Left ventricle myocardium inferior (tissue), 1 donor: Measurements from ENCODE around the gene EIF5AL1. TPM values are rescaled to one million over a fixed set of nuclear protein-coding genes. Genes with fewer than 3 reads are reported as not detected.

Experiments used
- DNase-seq: peaks from one replicate; pipeline ENCODE4 v3.0.0-alpha.2; 2020
- H3K27ac ChIP-seq: fragments of 200-600 bp; replicated peaks from 2 replicates; pipeline ENCODE4 v1.8.0; 2021
- H3K27me3 ChIP-seq: fragments of 200-600 bp; 2 replicates; pipeline ENCODE4 v1.8.0; 2021; ENCODE audit warnings: low read depth
- H3K36me3 ChIP-seq: fragments of 200-600 bp; 2 replicates; pipeline ENCODE4 v1.8.0; 2021
- H3K4me1 ChIP-seq: fragments of 200-600 bp; 2 replicates; pipeline ENCODE4 v1.8.0; 2021
- H3K4me3 ChIP-seq: fragments of 200-600 bp; 2 replicates; pipeline ENCODE4 v1.8.0; 2021; ENCODE audit warnings: mild to moderate bottlenecking, moderate library complexity
- H3K9me3 ChIP-seq: fragments of 200-600 bp; replicated peaks from 2 replicates; pipeline ENCODE4 v1.8.0; 2021
- CTCF ChIP-seq: fragments of 200-600 bp; IDR thresholded peaks from 2 replicates; pipeline ENCODE4 v1.8.0; 2021; ENCODE audit warnings: antibody characterized with exemption, mild to moderate bottlenecking, borderline replicate concordance
- intact Hi-C: fragments of 100-400 bp; cut with micrococcal nuclease; formaldehyde crosslinking; loops from one replicate; pipeline ENCODE4 v1.11.0; 2022
- total RNA-seq: library from RNA; stranded (reverse); fragmentation: NEBNext Ultra II Directional; extraction: Animal tissue kit (Norgen Biotek cat#: 25700); gene quantifications from one replicate; pipeline ENCODE4 v1.2.1, GENCODE V29; 2021
- donor health status: DM: no; HTN: yes; CAD: no; lungs with severe emphysema.

The EIF5AL1 gene
- total RNA-seq, 1 donor from 2014 or later, result 0.05 TPM

GRCh38 chr10:79482304-79482703 lies 30.0 kb upstream of the EIF5AL1 start:
- DNase-seq, result no peak
- H3K4me3 ChIP-seq, result no peak overlapping the region
- intact Hi-C loops, result no loop called here
- peak overlapping the region; percentile 74 for H3K27ac ChIP-seq
- H3K9me3 ChIP-seq, result no peaks in the 10 kb centered on the region
- no peak for TF ChIP-seq CTCF
- H3K36me3 ChIP-seq, result no peaks in the 10 kb centered on the region
- H3K27me3 ChIP-seq, result no peaks in the 10 kb centered on the region
- H3K4me1 ChIP-seq, result peaks cover 18% of the 10 kb centered on the region

GRCh38 chr10:79482741-79483140 lies 29.6 kb upstream of the EIF5AL1 start:
- intact Hi-C loops, result no loop called here
- TF ChIP-seq CTCF, result no peak
- no peak for DNase-seq
- peaks cover 22% of the 10 kb centered on the region for H3K4me1 ChIP-seq
- H3K4me3 ChIP-seq, result no peak overlapping the region
- H3K27ac ChIP-seq, result peak overlapping the region; percentile 74
- H3K9me3 ChIP-seq, result no peaks in the 10 kb centered on the region
- no peaks in the 10 kb centered on the region for H3K27me3 ChIP-seq
- no peaks in the 10 kb centered on the region for H3K36me3 ChIP-seq

- no peak for DNase-seq
- Histone ChIP-seq H3K9me3 (no peaks in the 10 kb centered on the region), H3K36me3 (no peaks in the 10 kb centered on the region), H3K4me3 (no peak overlapping the region), H3K4me1 (peaks cover 26% of the 10 kb centered on the region), H3K27ac (peak overlapping the region; percentile 74), H3K27me3 (no peaks in the 10 kb centered on the region)
- intact Hi-C loops, result no loop called here
- TF ChIP-seq CTCF, result no peak
These were observed 29.0 kb upstream of the EIF5AL1 start for GRCh38 chr10:79483299-79483698.

DNA sequence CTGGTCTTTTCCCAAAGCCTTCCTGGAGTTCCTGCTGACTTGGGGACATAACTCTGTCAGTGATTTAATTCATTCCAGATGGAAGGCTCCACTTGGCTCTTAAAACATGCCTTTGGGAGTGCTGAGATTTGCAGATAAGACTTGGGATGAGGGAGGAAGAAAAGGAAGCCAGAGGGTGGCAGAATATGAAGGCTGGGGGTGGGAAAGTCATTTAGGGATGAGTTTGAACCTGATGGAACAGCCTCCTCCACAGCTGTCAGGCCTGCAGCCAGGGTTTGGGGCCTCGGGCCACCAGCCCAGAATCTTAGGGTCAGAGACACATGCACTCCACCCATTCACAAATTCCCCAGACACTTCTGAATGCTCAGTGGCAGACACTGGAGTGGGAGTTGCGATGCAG lies 28.4 kb upstream of the EIF5AL1 start:
- Histone ChIP-seq H3K4me1 (peaks cover 32% of the 10 kb centered on the region), H3K9me3 (no peaks in the 10 kb centered on the region), H3K27ac (peak overlapping the region; percentile 74), H3K4me3 (no peak overlapping the region), H3K27me3 (no peaks in the 10 kb centered on the region), H3K36me3 (no peaks in the 10 kb centered on the region)
- DNase-seq, result peak; percentile 78
- intact Hi-C loops, result no loop called here
- no peak for TF ChIP-seq CTCF

GRCh38 chr10:79484476-79484875 lies 27.9 kb upstream of the EIF5AL1 start:
- Histone ChIP-seq H3K27ac (peak overlapping the region; percentile 74), H3K4me1 (peaks cover 33% of the 10 kb centered on the region), H3K4me3 (no peak overlapping the region), H3K27me3 (no peaks in the 10 kb centered on the region), H3K36me3 (no peaks in the 10 kb centered on the region), H3K9me3 (no peaks in the 10 kb centered on the region)
- TF ChIP-seq CTCF, result no peak
- intact Hi-C loops, result no loop called here
- no peak for DNase-seq
